ENCODE data around the gene RNF17. TPM values are rescaled to one million over a fixed set of nuclear protein-coding genes. Genes with fewer than 3 reads are reported as not detected.
A peak's percentile ranks its signal among the peaks of the same experiment; 100 is the strongest.
"Not testable (repeated sequence)": the region's sequence is repeated elsewhere in the genome, so short reads cannot be mapped to it uniquely, and the experiment has no call there.

The RNF17 gene
- total and polyA plus RNA-seq, 9 donors = 0.14 to 0.73 (median 0.32) TPM; not detected in 3

- Histone ChIP-seq H3K4me1 (ENCODE audit: control insufficient read depth, insufficient read depth, low read length) (no peaks in the 10 kb centered on the region), H3K9me3 (replicated peaks; ENCODE audit: control insufficient read depth, low read depth, low read length) (no peaks in the 10 kb centered on the region), H3K36me3 (ENCODE audit: control insufficient read depth, insufficient read depth, low read length) (no peaks in the 10 kb centered on the region), H3K27ac (ENCODE audit: low read length) (no peak overlapping the region), H3K27me3 (ENCODE audit: control insufficient read depth, insufficient read depth, low read length) (no peaks in the 10 kb centered on the region), H3K4me3 (ENCODE audit: low read length) (no peak overlapping the region)
- no peak for DNase-seq
- no CpG with 5 or more reads among the region's 1 CpG for WGBS (ENCODE audit: insufficient coverage)
Measured at GRCh38 chr13:24784319-24784718, 20.4 kb downstream of the RNF17 start.

- WGBS (ENCODE audit: insufficient coverage) = no CpG with 5 or more reads among the region's 3 CpGs
- H3K27me3 ChIP-seq (ENCODE audit: control insufficient read depth, insufficient read depth, low read length) = no peaks in the 10 kb centered on the region
- H3K9me3 ChIP-seq (replicated peaks; ENCODE audit: control insufficient read depth, low read depth, low read length) = no peaks in the 10 kb centered on the region
- no peak overlapping the region for H3K4me3 ChIP-seq (ENCODE audit: low read length)
- no peaks in the 10 kb centered on the region for H3K36me3 ChIP-seq (ENCODE audit: control insufficient read depth, insufficient read depth, low read length)
- H3K4me1 ChIP-seq (ENCODE audit: control insufficient read depth, insufficient read depth, low read length) = no peaks in the 10 kb centered on the region
- DNase-seq = no peak
- H3K27ac ChIP-seq (ENCODE audit: low read length) = no peak overlapping the region
Measured at GRCh38 chr13:24788538-24788937, 24.6 kb downstream of the RNF17 start.

- no peak overlapping the region for H3K4me3 ChIP-seq (ENCODE audit: low read length)
- H3K27ac ChIP-seq (ENCODE audit: low read length) = no peak overlapping the region
- H3K4me1 ChIP-seq (ENCODE audit: control insufficient read depth, insufficient read depth, low read length) = no peaks in the 10 kb centered on the region
- DNase-seq = no peak
- no peaks in the 10 kb centered on the region for H3K9me3 ChIP-seq (replicated peaks; ENCODE audit: control insufficient read depth, low read depth, low read length)
- H3K27me3 ChIP-seq (ENCODE audit: control insufficient read depth, insufficient read depth, low read length) = no peaks in the 10 kb centered on the region
- H3K36me3 ChIP-seq (ENCODE audit: control insufficient read depth, insufficient read depth, low read length) = no peaks in the 10 kb centered on the region
- 76% methylated on average over 3 of the region's 10 CpGs for WGBS (ENCODE audit: insufficient coverage)
Measured at GRCh38 chr13:24802074-24802473, 38.1 kb downstream of the RNF17 start.

- Histone ChIP-seq H3K4me1 (ENCODE audit: control insufficient read depth, insufficient read depth, low read length) (no peaks in the 10 kb centered on the region), H3K27me3 (ENCODE audit: control insufficient read depth, insufficient read depth, low read length) (no peaks in the 10 kb centered on the region), H3K27ac (ENCODE audit: low read length) (no peak overlapping the region), H3K36me3 (ENCODE audit: control insufficient read depth, insufficient read depth, low read length) (no peaks in the 10 kb centered on the region), H3K4me3 (ENCODE audit: low read length) (no peak overlapping the region), H3K9me3 (replicated peaks; ENCODE audit: control insufficient read depth, low read depth, low read length) (no peaks in the 10 kb centered on the region)
- no CpG with 5 or more reads among the region's 2 CpGs for WGBS (ENCODE audit: insufficient coverage)
- DNase-seq = no peak
Measured at GRCh38 chr13:24821207-24821606, 57.2 kb downstream of the RNF17 start.

- DNase-seq = no peak
- no peaks in the 10 kb centered on the region for H3K36me3 ChIP-seq (ENCODE audit: control insufficient read depth, insufficient read depth, low read length)
- H3K4me3 ChIP-seq (ENCODE audit: low read length) = no peak overlapping the region
- WGBS (ENCODE audit: insufficient coverage) = 90% methylated on average over 2 of the region's 5 CpGs
- no peaks in the 10 kb centered on the region for H3K4me1 ChIP-seq (ENCODE audit: control insufficient read depth, insufficient read depth, low read length)
- H3K27me3 ChIP-seq (ENCODE audit: control insufficient read depth, insufficient read depth, low read length) = no peaks in the 10 kb centered on the region
- no peak overlapping the region for H3K27ac ChIP-seq (ENCODE audit: low read length)
- H3K9me3 ChIP-seq (replicated peaks; ENCODE audit: control insufficient read depth, low read depth, low read length) = no peaks in the 10 kb centered on the region
Measured at GRCh38 chr13:24822640-24823039, 58.7 kb downstream of the RNF17 start.

GRCh38 chr13:24823122-24823710, 59.2 kb downstream of the RNF17 start:
- not testable (repeated sequence) for H3K9me3 ChIP-seq (replicated peaks; ENCODE audit: control insufficient read depth, low read depth, low read length); H3K36me3 ChIP-seq (ENCODE audit: control insufficient read depth, insufficient read depth, low read length); DNase-seq; H3K27ac ChIP-seq (ENCODE audit: low read length); H3K27me3 ChIP-seq (ENCODE audit: control insufficient read depth, insufficient read depth, low read length); H3K4me3 ChIP-seq (ENCODE audit: low read length); H3K4me1 ChIP-seq (ENCODE audit: control insufficient read depth, insufficient read depth, low read length)
- 86% methylated on average over 1 of the region's 5 CpGs for WGBS (ENCODE audit: insufficient coverage)

GRCh38 chr13:24827799-24828198, 63.8 kb downstream of the RNF17 start:
- no peak overlapping the region for H3K4me3 ChIP-seq (ENCODE audit: low read length)
- H3K27me3 ChIP-seq (ENCODE audit: control insufficient read depth, insufficient read depth, low read length) = no peaks in the 10 kb centered on the region
- H3K9me3 ChIP-seq (replicated peaks; ENCODE audit: control insufficient read depth, low read depth, low read length) = no peaks in the 10 kb centered on the region
- H3K4me1 ChIP-seq (ENCODE audit: control insufficient read depth, insufficient read depth, low read length) = no peaks in the 10 kb centered on the region
- H3K36me3 ChIP-seq (ENCODE audit: control insufficient read depth, insufficient read depth, low read length) = no peaks in the 10 kb centered on the region
- no CpG with 5 or more reads among the region's 1 CpG for WGBS (ENCODE audit: insufficient coverage)
- H3K27ac ChIP-seq (ENCODE audit: low read length) = no peak overlapping the region
- DNase-seq = no peak

GRCh38 chr13:24834902-24835510, 71.0 kb downstream of the RNF17 start:
- Histone ChIP-seq H3K36me3 (ENCODE audit: control insufficient read depth, insufficient read depth, low read length) (no peaks in the 10 kb centered on the region), H3K27me3 (ENCODE audit: control insufficient read depth, insufficient read depth, low read length) (no peaks in the 10 kb centered on the region), H3K4me1 (ENCODE audit: control insufficient read depth, insufficient read depth, low read length) (no peaks in the 10 kb centered on the region), H3K9me3 (replicated peaks; ENCODE audit: control insufficient read depth, low read depth, low read length) (no peaks in the 10 kb centered on the region), H3K4me3 (ENCODE audit: low read length) (no peak overlapping the region), H3K27ac (ENCODE audit: low read length) (no peak overlapping the region)
- DNase-seq = peak; percentile 3
- WGBS (ENCODE audit: insufficient coverage) = 83% methylated on average over 3 of the region's 9 CpGs

GRCh38 chr13:24837528-24837927, 73.6 kb downstream of the RNF17 start:
- 83% methylated on average over 1 of the region's 2 CpGs for WGBS (ENCODE audit: insufficient coverage)
- DNase-seq; H3K4me3 ChIP-seq (ENCODE audit: low read length); H3K4me1 ChIP-seq (ENCODE audit: control insufficient read depth, insufficient read depth, low read length); H3K9me3 ChIP-seq (replicated peaks; ENCODE audit: control insufficient read depth, low read depth, low read length); H3K36me3 ChIP-seq (ENCODE audit: control insufficient read depth, insufficient read depth, low read length); H3K27ac ChIP-seq (ENCODE audit: low read length); H3K27me3 ChIP-seq (ENCODE audit: control insufficient read depth, insufficient read depth, low read length): not testable (repeated sequence)

- DNase-seq = no peak
- WGBS (ENCODE audit: insufficient coverage) = 86% methylated on average over 4 of the region's 9 CpGs
- H3K27me3 ChIP-seq (ENCODE audit: control insufficient read depth, insufficient read depth, low read length) = no peaks in the 10 kb centered on the region
- H3K4me1 ChIP-seq (ENCODE audit: control insufficient read depth, insufficient read depth, low read length) = no peaks in the 10 kb centered on the region
- no peaks in the 10 kb centered on the region for H3K36me3 ChIP-seq (ENCODE audit: control insufficient read depth, insufficient read depth, low read length)
- H3K4me3 ChIP-seq (ENCODE audit: low read length) = no peak overlapping the region
- no peak overlapping the region for H3K27ac ChIP-seq (ENCODE audit: low read length)
- no peaks in the 10 kb centered on the region for H3K9me3 ChIP-seq (replicated peaks; ENCODE audit: control insufficient read depth, low read depth, low read length)
Measured at GRCh38 chr13:24842549-24843274, 78.7 kb downstream of the RNF17 start.

Measured in muscle of leg (tissue), 11 donors.